ENCODE results near the gene DGCR8.

Gene DGCR8

GRCh38 chr22:20140521-20140964, 60.5 kb downstream of the DGCR8 start:
- no peak for DNase-seq

- DNase-seq, result no peak
These were observed 61.4 kb downstream of the DGCR8 start for GRCh38 chr22:20141186-20142077.

- no peak for DNase-seq
These were observed 62.9 kb downstream of the DGCR8 start for GRCh38 chr22:20142711-20143621.

- no peak for DNase-seq
These were observed 64.0 kb downstream of the DGCR8 start for GRCh38 chr22:20143883-20144665.

GRCh38 chr22:20145206-20145831, 65.3 kb downstream of the DGCR8 start:
- no peak for DNase-seq

- no peak for DNase-seq
These were observed 65.8 kb downstream of the DGCR8 start for GRCh38 chr22:20145832-20146223.

GRCh38 chr22:20146777-20147176, 66.7 kb downstream of the DGCR8 start:
- no peak for DNase-seq

GRCh38 chr22:20147237-20147988, 67.4 kb downstream of the DGCR8 start:
- DNase-seq, result no peak

GRCh38 chr22:20148414-20148813, 68.4 kb downstream of the DGCR8 start:
- no peak for DNase-seq

GRCh38 chr22:20149257-20150250, 69.5 kb downstream of the DGCR8 start:
- DNase-seq, result no peak

GRCh38 chr22:20150381-20151275, 70.6 kb downstream of the DGCR8 start, which contains the start of gene CCDC188:
TSS of gene CCDC188 (minus strand) at chr22:20151055. CDS start at chr22:20150986, 69 bp downstream.
- DNase-seq, result no peak

- no peak for DNase-seq
These were observed 71.2 kb downstream of the DGCR8 start for GRCh38 chr22:20151276-20151588.

GRCh38 chr22:20152464-20152890, 72.4 kb downstream of the DGCR8 start:
- no peak for DNase-seq

- DNase-seq, result no peak
These were observed 73.9 kb downstream of the DGCR8 start for GRCh38 chr22:20153945-20154344.

- DNase-seq, result no peak
These were observed 74.7 kb downstream of the DGCR8 start for GRCh38 chr22:20154602-20155187.

- DNase-seq, result no peak
These were observed 75.4 kb downstream of the DGCR8 start for GRCh38 chr22:20155330-20156041.

- no peak for DNase-seq
These were observed 76.0 kb downstream of the DGCR8 start for GRCh38 chr22:20156042-20156389.
